Liver (tissue), 9 donors: Measurements from ENCODE around the gene PRCD. TPM values are rescaled to one million over a fixed set of nuclear protein-coding genes. Genes with fewer than 3 reads are reported as not detected.

Source experiments
- DNase-seq: peaks from one replicate; pipeline ENCODE4 v3.0.0-alpha.2; 2017; ENCODE audit warnings: low spot score
- H3K27ac ChIP-seq, 2 donors: one replicate each; pipeline ENCODE4 v1.7.0; 2013; ENCODE audit warnings: inconsistent platforms in 2 of 2, low read length in 2 of 2, control low read depth in 1 of 2, low read depth in 1 of 2, mild to moderate bottlenecking in 1 of 2
- H3K27me3 ChIP-seq, 4 donors: one replicate each; pipeline versions ENCODE4 v1.6.1 to v1.7.0; 2013; ENCODE audit warnings: low read length in 3 of 4, inconsistent platforms in 1 of 4, mild to moderate bottlenecking in 1 of 4, moderate library complexity in 1 of 4; ENCODE audit not compliant: control insufficient read depth in 4 of 4, insufficient read depth in 4 of 4
- H3K36me3 ChIP-seq, 4 donors: one replicate each; pipeline versions ENCODE4 v1.6.1 to v1.7.0; 2013; ENCODE audit warnings: low read length in 3 of 4, mild to moderate bottlenecking in 3 of 4, low read depth in 1 of 4, moderate library complexity in 1 of 4; ENCODE audit not compliant: control insufficient read depth in 4 of 4, insufficient read depth in 3 of 4
- H3K4me1 ChIP-seq, 4 donors: one replicate each; pipeline versions ENCODE4 v1.6.1 to v1.7.0; 2013; ENCODE audit warnings: low read length in 3 of 4, mild to moderate bottlenecking in 3 of 4, moderate library complexity in 1 of 4; ENCODE audit not compliant: control insufficient read depth in 4 of 4, insufficient read depth in 4 of 4
- H3K4me3 ChIP-seq, 3 donors: one replicate each; pipeline versions ENCODE4 v1.6.1 to v1.7.0; 2013; ENCODE audit warnings: low read length in 3 of 3, control low read depth in 1 of 3, low read depth in 1 of 3, mild to moderate bottlenecking in 1 of 3
- H3K9ac ChIP-seq, 2 donors: one replicate each; pipeline ENCODE4 v1.7.0; 2013; ENCODE audit warnings: low read length in 2 of 2, mild to moderate bottlenecking in 2 of 2, moderate library complexity in 2 of 2, control low read depth in 1 of 2, low read depth in 1 of 2
- H3K9me3 ChIP-seq, 4 donors: one replicate each; pipeline versions ENCODE4 v1.6.1 to v1.7.0; 2013; ENCODE audit warnings: low read length in 3 of 4; ENCODE audit not compliant: control insufficient read depth in 4 of 4
- ATF3 ChIP-seq: IDR thresholded peaks from 2 replicates; pipeline ENCODE4 v1.6.1; 2016; ENCODE audit warnings: antibody characterized with exemption
- EGR1 ChIP-seq, 2 donors: IDR thresholded peaks; 2 replicates each; pipeline ENCODE4 v1.6.1; 2016 to 2018; ENCODE audit warnings: antibody characterized with exemption in 2 of 2, low read depth in 2 of 2
- FOXA2 ChIP-seq: IDR thresholded peaks from 2 replicates; pipeline ENCODE4 v1.6.1; 2016; ENCODE audit warnings: antibody characterized with exemption
- GABPA ChIP-seq, 2 donors: IDR thresholded peaks in 1 of 2; conservative IDR thresholded peaks in 1 of 2; 2 replicates each; pipeline ENCODE4 v1.6.1; 2016; ENCODE audit warnings: antibody characterized with exemption in 2 of 2, mild to moderate bottlenecking in 1 of 2, moderate library complexity in 1 of 2
- HNF4A ChIP-seq, 2 donors: conservative IDR thresholded peaks; 2 replicates each; pipeline ENCODE4 v1.6.1; 2016; ENCODE audit warnings: antibody characterized with exemption in 2 of 2, mild to moderate bottlenecking in 2 of 2
- JUND ChIP-seq, 2 donors: IDR thresholded peaks; 2 replicates each; pipeline ENCODE4 v1.6.1; 2016; ENCODE audit warnings: antibody characterized with exemption in 2 of 2
- NR2F2 ChIP-seq: IDR thresholded peaks from 2 replicates; pipeline ENCODE4 v1.6.1; 2016; ENCODE audit warnings: antibody characterized with exemption
- RAD21 ChIP-seq, 2 donors: IDR thresholded peaks; 2 replicates each; pipeline ENCODE4 v1.6.1; 2016; ENCODE audit warnings: antibody characterized with exemption in 2 of 2, mild to moderate bottlenecking in 2 of 2
- REST ChIP-seq: IDR thresholded peaks from 2 replicates; pipeline ENCODE4 v1.6.1; 2016; ENCODE audit warnings: antibody characterized with exemption, mild to moderate bottlenecking
- RXRA ChIP-seq, 2 donors: IDR thresholded peaks; 2 replicates each; pipeline ENCODE4 v1.6.1; 2017 to 2018; ENCODE audit warnings: antibody characterized with exemption in 2 of 2, mild to moderate bottlenecking in 1 of 2
- SP1 ChIP-seq: IDR thresholded peaks from 2 replicates; pipeline ENCODE4 v1.6.1; 2018; ENCODE audit warnings: antibody characterized with exemption, mild to moderate bottlenecking
- YY1 ChIP-seq: IDR thresholded peaks from 2 replicates; pipeline ENCODE4 v1.6.1; 2016; ENCODE audit warnings: antibody characterized with exemption, mild to moderate bottlenecking
- WGBS: extraction: QIAGEN DNeasy Blood & Tissue Kit; methylation state at CpG from one replicate; pipeline ENCODE4 v1.1.7; 2013; 5-methylcytosine and 5-hydroxymethylcytosine counted together
- polyA plus RNA-seq, 2 donors: library from polyadenylated mRNA; stranded (reverse) in 1 of 2; unstranded in 1 of 2; fragments of 200-250 nt in 1 of 2; fragments of >200 nt in 1 of 2; fragmentation: Nextera tagmentation in 1 of 2; extraction: Ambion mirVana in 1 of 2; gene quantifications; one replicate each; pipeline versions ENCODE4 v1.2.1 to v1.2.3, GENCODE V29; 2013 to 2015
- total RNA-seq, 2 donors: library from RNA; depleted of rRNA; stranded (reverse); fragments of >200 nt; gene quantifications; one replicate each; pipeline ENCODE4 v1.2.3, GENCODE V29; 2014
- donor health status: healthy.
- donor health status: healthy.
- donor health status: healthy.
- donor health status: healthy.
- donor health status: healthy.

PRCD gene
- total and polyA plus RNA-seq, 4 donors, result 0.63 to 1.0 (median 0.75) TPM; not detected in 1

GRCh38 chr17:76569607-76570279 is 29.9 kb downstream of the PRCD start:
- Histone ChIP-seq H3K9me3 (no peaks in the 10 kb centered on the region), H3K4me1 (peaks cover 0 to 12% (median 3%) of the 10 kb centered on the region in 4 donors), H3K4me3 (no peak overlapping the region), H3K27ac (no peak overlapping the region), H3K36me3 (peaks cover 0 to 10% (median 5%) of the 10 kb centered on the region in 4 donors), H3K9ac (no peak overlapping the region), H3K27me3 (no peaks in the 10 kb centered on the region)
- no peak for DNase-seq
- 64% methylated on average over 18 of the region's 18 CpGs for WGBS
- TF ChIP-seq RXRA (IDR thresholded peaks at IDR 0.05) (peak in 1 of 2 donors; percentile 27), RAD21 (IDR thresholded peaks at IDR 0.05) (peak in 1 of 2 donors; percentile 25), NR2F2 (peak; percentile 50), HNF4A (conservative IDR thresholded peaks at IDR 0.05) (peak in 1 of 2 donors; percentile 16), YY1 (no peak)

GRCh38 chr17:76570457-76570856 is 30.6 kb downstream of the PRCD start:
- Histone ChIP-seq H3K9ac (no peak overlapping the region), H3K27me3 (no peaks in the 10 kb centered on the region), H3K4me3 (no peak overlapping the region), H3K27ac (no peak overlapping the region), H3K4me1 (peaks cover 0 to 12% (median 3%) of the 10 kb centered on the region in 4 donors), H3K9me3 (no peaks in the 10 kb centered on the region), H3K36me3 (peaks cover 0 to 5% (median 4%) of the 10 kb centered on the region in 4 donors)
- no peak for DNase-seq
- 93% methylated on average over 7 of the region's 7 CpGs for WGBS
- TF ChIP-seq ATF3 (no peak), JUND (IDR thresholded peaks at IDR 0.05) (no peak), REST (no peak), NR2F2 (no peak), RAD21 (IDR thresholded peaks at IDR 0.05) (no peak)

- 93% methylated on average over 13 of the region's 13 CpGs for WGBS
- peaks cover 0 to under 1% (median 0%) of the 10 kb centered on the region in 4 donors for H3K36me3 ChIP-seq
- no peaks in the 10 kb centered on the region for H3K9me3 ChIP-seq
- H3K9ac ChIP-seq, result no peak overlapping the region
- no peak overlapping the region for H3K27ac ChIP-seq
- TF ChIP-seq RXRA (IDR thresholded peaks at IDR 0.05), result no peak
- no peak for TF ChIP-seq NR2F2
- TF ChIP-seq HNF4A (conservative IDR thresholded peaks at IDR 0.05), result no peak
- TF ChIP-seq EGR1 (IDR thresholded peaks at IDR 0.05; ENCODE audit: low read depth in 2 of 2), result no peak
- TF ChIP-seq GABPA (IDR thresholded peaks at IDR 0.05 in 1 of 2, conservative IDR thresholded peaks at IDR 0.05 in 1 of 2), result no peak
- no peak for TF ChIP-seq SP1
- no peak for TF ChIP-seq FOXA2
- no peak for DNase-seq
- peaks cover 0 to 12% (median 3%) of the 10 kb centered on the region in 4 donors for H3K4me1 ChIP-seq
- H3K27me3 ChIP-seq, result no peaks in the 10 kb centered on the region
- no peak overlapping the region for H3K4me3 ChIP-seq
These were observed 31.1 kb downstream of the PRCD start for GRCh38 chr17:76570877-76571471.
